ENCODE measurements around the gene KCNAB3.

GRCh38 chr17:7883781-7884386, 45.8 kb downstream of the KCNAB3 start:
- TF ChIP-seq CTCF (IDR thresholded peaks at IDR 0.05), result no peak
- no peak for TF ChIP-seq POLR2A (IDR thresholded peaks at IDR 0.05)

All from lower leg skin (tissue), 3 donors.